ENCODE results near the gene CACNB4. TPM values are rescaled to one million over a fixed set of nuclear protein-coding genes. Genes with fewer than 3 reads are reported as not detected.

CACNB4 gene
- total RNA-seq, 4 donors from 2014 or later, result 0.20 to 1.6 (median 0.90) TPM

GRCh38 chr2:152088006-152088405 lies 10.8 kb downstream of the CACNB4 start:
- H3K27me3 ChIP-seq, result no peaks in the 10 kb centered on the region
- no peak overlapping the region for H3K27ac ChIP-seq
- no peak for TF ChIP-seq POLR2A (IDR thresholded peaks at IDR 0.05)
- no peak for TF ChIP-seq POLR2AphosphoS5 (IDR thresholded peaks at IDR 0.05)
- TF ChIP-seq, protein P1, sequence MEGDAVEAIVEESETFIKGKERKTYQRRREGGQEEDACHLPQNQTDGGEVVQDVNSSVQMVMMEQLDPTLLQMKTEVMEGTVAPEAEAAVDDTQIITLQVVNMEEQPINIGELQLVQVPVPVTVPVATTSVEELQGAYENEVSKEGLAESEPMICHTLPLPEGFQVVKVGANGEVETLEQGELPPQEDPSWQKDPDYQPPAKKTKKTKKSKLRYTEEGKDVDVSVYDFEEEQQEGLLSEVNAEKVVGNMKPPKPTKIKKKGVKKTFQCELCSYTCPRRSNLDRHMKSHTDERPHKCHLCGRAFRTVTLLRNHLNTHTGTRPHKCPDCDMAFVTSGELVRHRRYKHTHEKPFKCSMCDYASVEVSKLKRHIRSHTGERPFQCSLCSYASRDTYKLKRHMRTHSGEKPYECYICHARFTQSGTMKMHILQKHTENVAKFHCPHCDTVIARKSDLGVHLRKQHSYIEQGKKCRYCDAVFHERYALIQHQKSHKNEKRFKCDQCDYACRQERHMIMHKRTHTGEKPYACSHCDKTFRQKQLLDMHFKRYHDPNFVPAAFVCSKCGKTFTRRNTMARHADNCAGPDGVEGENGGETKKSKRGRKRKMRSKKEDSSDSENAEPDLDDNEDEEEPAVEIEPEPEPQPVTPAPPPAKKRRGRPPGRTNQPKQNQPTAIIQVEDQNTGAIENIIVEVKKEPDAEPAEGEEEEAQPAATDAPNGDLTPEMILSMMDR (IDR thresholded peaks at IDR 0.05), result no peak
- TF ChIP-seq EP300 (IDR thresholded peaks at IDR 0.05; ENCODE audit: low read depth), result no peak
- 80 to 87% methylated on average over 3 of the region's 3 CpGs for WGBS, 2 donors (ENCODE audit: low coverage in 1 of 2)
- H3K4me1 ChIP-seq, result no peaks in the 10 kb centered on the region
- H3K4me3 ChIP-seq, result no peak overlapping the region
- in situ Hi-C loops (cut with MboI; ENCODE audit: low pct_ligation_motif_present in 1 of 4, low pct_unique_long_range_greater_than_20kb in 1 of 4, low sequenced_read_pairs in 3 of 4) (no loop called here), intact Hi-C loops (cut with DNase I; ENCODE audit: low total_unique reads) (no loop called here)
- H3K9me3 ChIP-seq, result no peaks in the 10 kb centered on the region
- DNase-seq, result no peak
- no peaks in the 10 kb centered on the region for H3K36me3 ChIP-seq

GRCh38 chr2:152086231-152086630 lies 12.6 kb downstream of the CACNB4 start:
- no peak for DNase-seq
- no peak overlapping the region for H3K27ac ChIP-seq
- in situ Hi-C loops (cut with MboI; ENCODE audit: low pct_ligation_motif_present in 1 of 4, low pct_unique_long_range_greater_than_20kb in 1 of 4, low sequenced_read_pairs in 3 of 4) (no loop called here), intact Hi-C loops (cut with DNase I; ENCODE audit: low total_unique reads) (no loop called here)
- TF ChIP-seq POLR2AphosphoS5 (IDR thresholded peaks at IDR 0.05), result no peak
- no peak for TF ChIP-seq POLR2A (IDR thresholded peaks at IDR 0.05)
- no peak for TF ChIP-seq EP300 (IDR thresholded peaks at IDR 0.05; ENCODE audit: low read depth)
- TF ChIP-seq, protein P1 (IDR thresholded peaks at IDR 0.05), result no peak
- H3K4me3 ChIP-seq, result no peak overlapping the region
- 95 to 100% methylated on average over 2 of the region's 2 CpGs for WGBS, 2 donors (ENCODE audit: low coverage in 1 of 2)
- H3K4me1 ChIP-seq, result no peaks in the 10 kb centered on the region
- no peaks in the 10 kb centered on the region for H3K36me3 ChIP-seq
- H3K9me3 ChIP-seq, result no peaks in the 10 kb centered on the region
- no peaks in the 10 kb centered on the region for H3K27me3 ChIP-seq

GRCh38 chr2:152084076-152084475 lies 14.8 kb downstream of the CACNB4 start:
- Histone ChIP-seq H3K27ac (no peak overlapping the region), H3K36me3 (no peaks in the 10 kb centered on the region), H3K4me1 (no peaks in the 10 kb centered on the region), H3K9me3 (no peaks in the 10 kb centered on the region), H3K4me3 (no peak overlapping the region), H3K27me3 (no peaks in the 10 kb centered on the region)
- 75 to 100% methylated on average over 3 to 6 of the region's 6 CpGs for WGBS, 2 donors (ENCODE audit: low coverage in 1 of 2)
- no peak for DNase-seq
- TF ChIP-seq POLR2AphosphoS5 (IDR thresholded peaks at IDR 0.05) (no peak), EP300 (IDR thresholded peaks at IDR 0.05; ENCODE audit: low read depth) (no peak), POLR2A (IDR thresholded peaks at IDR 0.05) (no peak)
- TF ChIP-seq, protein P1 (IDR thresholded peaks at IDR 0.05), result no peak
- in situ Hi-C loops (cut with MboI; ENCODE audit: low pct_ligation_motif_present in 1 of 4, low pct_unique_long_range_greater_than_20kb in 1 of 4, low sequenced_read_pairs in 3 of 4) (no loop called here), intact Hi-C loops (cut with DNase I; ENCODE audit: low total_unique reads) (no loop called here)

- in situ Hi-C loops (cut with MboI; ENCODE audit: low pct_ligation_motif_present in 1 of 4, low pct_unique_long_range_greater_than_20kb in 1 of 4, low sequenced_read_pairs in 3 of 4), result no loop called here
- Histone ChIP-seq H3K27me3 (no peaks in the 10 kb centered on the region), H3K4me3 (no peak overlapping the region), H3K36me3 (no peaks in the 10 kb centered on the region), H3K4me1 (no peaks in the 10 kb centered on the region), H3K9me3 (no peaks in the 10 kb centered on the region), H3K27ac (no peak overlapping the region)
- intact Hi-C loops (cut with DNase I; ENCODE audit: low total_unique reads), result no loop called here
- no peak for TF ChIP-seq POLR2A (IDR thresholded peaks at IDR 0.05)
- no peak for TF ChIP-seq POLR2AphosphoS5 (IDR thresholded peaks at IDR 0.05)
- TF ChIP-seq, protein P1 (IDR thresholded peaks at IDR 0.05), result no peak
- TF ChIP-seq EP300 (IDR thresholded peaks at IDR 0.05; ENCODE audit: low read depth), result no peak
- WGBS, 2 donors (ENCODE audit: low coverage in 1 of 2), result 73 to 78% methylated on average over 6 of the region's 6 CpGs
- DNase-seq, result no peak
Observed at GRCh38 chr2:152083202-152083875, 15.5 kb downstream of the CACNB4 start.
